Mucosa of stomach (tissue), 1 donor: ENCODE results near the gene DDAH1.

ENCODE experiments used
- H3K27me3 ChIP-seq: one replicate; pipeline ENCODE4 v1.7.0; 2013; ENCODE audit warnings: mild to moderate bottlenecking, low read length; ENCODE audit not compliant: control insufficient read depth, insufficient read depth
- H3K36me3 ChIP-seq: one replicate; pipeline ENCODE4 v1.7.0; 2013; ENCODE audit warnings: low read length; ENCODE audit not compliant: control insufficient read depth, insufficient read depth
- H3K4me1 ChIP-seq: one replicate; pipeline ENCODE4 v1.7.0; 2013; ENCODE audit warnings: mild to moderate bottlenecking, low read length; ENCODE audit not compliant: control insufficient read depth, insufficient read depth
- H3K4me3 ChIP-seq: one replicate; pipeline ENCODE4 v1.7.0; 2013; ENCODE audit warnings: low read length
- H3K9ac ChIP-seq: one replicate; pipeline ENCODE4 v1.7.0; 2013; ENCODE audit warnings: mild to moderate bottlenecking, low read length, moderate library complexity
- H3K9me3 ChIP-seq: one replicate; pipeline ENCODE4 v1.7.0; 2013; ENCODE audit warnings: mild to moderate bottlenecking, low read length, moderate library complexity; ENCODE audit not compliant: control insufficient read depth
- donor health status: Pancreatic carcinoma.

DDAH1 gene

GRCh38 chr1:85427849-85428248, 37.1 kb downstream of the DDAH1 start:
- H3K36me3 ChIP-seq, result no peaks in the 10 kb centered on the region
- H3K9ac ChIP-seq, result no peak overlapping the region
- no peaks in the 10 kb centered on the region for H3K27me3 ChIP-seq
- H3K4me3 ChIP-seq, result no peak overlapping the region
- H3K9me3 ChIP-seq, result no peaks in the 10 kb centered on the region
- peaks cover 5% of the 10 kb centered on the region for H3K4me1 ChIP-seq

- Histone ChIP-seq H3K36me3 (no peaks in the 10 kb centered on the region), H3K4me1 (peaks cover 5% of the 10 kb centered on the region), H3K9me3 (no peaks in the 10 kb centered on the region), H3K9ac (no peak overlapping the region), H3K4me3 (no peak overlapping the region), H3K27me3 (no peaks in the 10 kb centered on the region)
Observed at GRCh38 chr1:85427331-85427730, 37.6 kb downstream of the DDAH1 start.

GRCh38 chr1:85421179-85421578, 43.8 kb downstream of the DDAH1 start:
- no peaks in the 10 kb centered on the region for H3K36me3 ChIP-seq
- H3K4me3 ChIP-seq, result no peak overlapping the region
- no peaks in the 10 kb centered on the region for H3K9me3 ChIP-seq
- H3K27me3 ChIP-seq, result no peaks in the 10 kb centered on the region
- H3K9ac ChIP-seq, result no peak overlapping the region
- peaks cover 5% of the 10 kb centered on the region for H3K4me1 ChIP-seq

DNA sequence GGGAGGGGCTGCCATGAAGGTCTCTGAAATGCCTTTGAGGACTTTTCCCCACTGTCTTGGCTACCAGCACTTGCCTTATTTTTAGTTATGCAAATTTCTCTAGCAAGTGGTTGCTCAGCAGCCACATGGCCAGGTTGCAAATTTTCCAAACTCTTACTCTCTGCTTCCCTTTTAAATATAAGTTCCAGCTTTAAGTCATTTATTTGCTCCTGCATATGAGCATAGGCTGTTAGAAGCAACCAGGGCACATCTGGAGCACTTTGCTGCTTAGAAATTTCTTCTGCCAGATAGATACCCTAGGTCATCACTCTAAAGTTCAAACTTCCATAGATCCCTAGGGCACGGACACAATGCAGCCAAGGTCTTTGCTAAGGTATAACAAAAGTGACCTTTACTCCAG, 44.8 kb downstream of the DDAH1 start:
- no peaks in the 10 kb centered on the region for H3K36me3 ChIP-seq
- no peaks in the 10 kb centered on the region for H3K9me3 ChIP-seq
- H3K9ac ChIP-seq, result no peak overlapping the region
- peaks cover 5% of the 10 kb centered on the region for H3K4me1 ChIP-seq
- H3K4me3 ChIP-seq, result no peak overlapping the region
- H3K27me3 ChIP-seq, result no peaks in the 10 kb centered on the region

GRCh38 chr1:85417876-85418275, 47.1 kb downstream of the DDAH1 start:
- H3K9ac ChIP-seq, result no peak overlapping the region
- no peak overlapping the region for H3K4me3 ChIP-seq
- no peaks in the 10 kb centered on the region for H3K27me3 ChIP-seq
- no peaks in the 10 kb centered on the region for H3K9me3 ChIP-seq
- no peaks in the 10 kb centered on the region for H3K36me3 ChIP-seq
- no peaks in the 10 kb centered on the region for H3K4me1 ChIP-seq

DNA sequence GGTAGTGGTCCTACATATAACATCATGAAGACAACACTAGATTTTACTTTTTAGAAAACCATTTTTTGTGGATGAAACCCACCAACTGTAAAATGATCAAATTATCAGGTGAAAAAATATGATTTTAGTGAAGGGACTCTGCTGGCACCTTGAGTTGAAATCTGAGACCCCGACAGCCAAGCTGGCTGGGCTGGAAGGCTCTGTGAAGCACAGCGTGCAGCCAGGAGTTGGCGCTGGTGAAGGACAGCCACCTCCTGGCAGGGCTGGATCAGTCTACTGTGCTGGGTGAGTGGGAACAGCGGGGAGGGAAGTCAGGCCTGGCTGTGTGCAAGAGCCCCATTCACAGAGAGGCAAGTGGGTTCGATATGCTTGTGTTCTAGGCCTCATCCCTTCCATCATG, 47.9 kb downstream of the DDAH1 start:
- no peak overlapping the region for H3K4me3 ChIP-seq

DNA sequence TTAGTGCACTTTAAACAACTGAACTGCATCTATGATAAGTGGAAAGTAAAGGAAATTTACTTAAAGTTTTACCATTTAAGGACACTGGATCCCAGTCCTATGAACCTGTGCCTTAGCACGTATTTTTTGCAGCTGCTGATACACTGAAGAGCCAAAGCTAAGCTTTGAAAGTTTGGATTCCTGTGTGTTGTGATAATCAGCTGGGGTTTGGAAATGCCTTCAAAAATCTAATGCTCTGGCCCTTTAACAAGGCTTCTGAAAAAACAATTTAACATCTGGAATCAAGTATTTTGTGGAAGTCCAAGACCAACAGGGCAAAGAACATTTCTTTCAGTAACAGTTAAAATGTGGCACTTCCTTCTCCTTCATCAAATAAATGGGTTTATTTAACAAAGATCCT, 51.8 kb downstream of the DDAH1 start:
- H3K36me3 ChIP-seq, result no peaks in the 10 kb centered on the region
- H3K9me3 ChIP-seq, result no peaks in the 10 kb centered on the region
- peaks cover under 1% of the 10 kb centered on the region for H3K4me1 ChIP-seq
- no peaks in the 10 kb centered on the region for H3K27me3 ChIP-seq
- no peak overlapping the region for H3K9ac ChIP-seq
- no peak overlapping the region for H3K4me3 ChIP-seq

More for the DNA sequence above, 47.9 kb downstream of the DDAH1 start:
- Histone ChIP-seq H3K9me3 (no peaks in the 10 kb centered on the region), H3K36me3 (no peaks in the 10 kb centered on the region), H3K4me1 (no peaks in the 10 kb centered on the region), H3K27me3 (no peaks in the 10 kb centered on the region), H3K9ac (no peak overlapping the region)

- H3K4me3 ChIP-seq, result no peak overlapping the region
- H3K36me3 ChIP-seq, result no peaks in the 10 kb centered on the region
- H3K9me3 ChIP-seq, result no peaks in the 10 kb centered on the region
- no peak overlapping the region for H3K9ac ChIP-seq
- no peaks in the 10 kb centered on the region for H3K27me3 ChIP-seq
- H3K4me1 ChIP-seq, result peaks cover 9% of the 10 kb centered on the region
Observed at GRCh38 chr1:85411567-85412305, 53.2 kb downstream of the DDAH1 start.

DNA sequence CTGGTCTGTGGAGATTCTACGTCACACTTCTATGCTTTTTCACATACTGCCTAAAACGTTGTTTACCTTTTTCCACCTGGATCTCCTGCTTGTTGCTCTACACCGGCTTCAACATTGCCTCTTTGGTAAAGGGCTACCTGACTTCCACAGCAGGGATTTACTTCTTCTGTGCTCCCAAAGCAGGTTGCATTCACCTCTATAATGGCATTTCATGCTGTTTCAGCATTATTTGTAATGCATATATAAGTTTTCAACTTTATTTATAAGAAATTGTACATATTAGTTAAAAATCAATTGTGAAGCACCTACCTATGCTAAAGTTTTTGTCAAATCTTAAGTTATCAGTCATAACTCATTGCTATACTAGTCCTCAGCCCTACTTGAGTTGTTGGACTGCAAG, 55.4 kb downstream of the DDAH1 start:
- Histone ChIP-seq H3K9me3 (no peaks in the 10 kb centered on the region), H3K27me3 (no peaks in the 10 kb centered on the region), H3K4me1 (peaks cover 9% of the 10 kb centered on the region), H3K36me3 (no peaks in the 10 kb centered on the region), H3K9ac (no peak overlapping the region), H3K4me3 (no peak overlapping the region)

DNA sequence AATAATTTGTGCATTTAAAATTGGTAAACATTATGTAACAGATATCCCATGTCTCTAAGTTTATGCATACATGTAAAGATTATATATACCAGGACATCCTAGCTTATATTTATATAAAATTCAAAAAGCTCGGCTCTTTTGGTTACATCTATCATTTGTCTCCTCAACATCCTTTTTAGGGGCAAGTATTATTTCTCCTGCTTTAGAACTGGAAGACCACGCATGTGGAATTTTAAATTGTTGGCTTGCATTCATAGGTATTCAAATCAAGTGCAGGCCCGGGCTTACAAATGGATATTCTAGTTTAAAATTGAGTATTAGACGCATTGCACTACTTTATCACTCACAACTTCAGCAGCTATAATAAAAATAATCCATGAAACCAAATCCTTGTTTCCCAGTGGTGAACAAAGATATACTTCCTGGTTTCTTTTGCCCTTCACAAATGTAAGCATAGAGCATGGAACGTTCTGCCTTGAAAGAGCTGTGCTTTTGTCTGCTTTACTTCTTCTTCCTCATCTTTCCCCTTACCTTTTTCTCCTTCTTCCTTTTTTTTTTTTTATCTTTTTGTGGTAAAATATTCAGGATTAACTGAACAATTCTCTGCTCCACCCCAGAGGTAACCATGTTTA, 57.1 kb downstream of the DDAH1 start:
- no peaks in the 10 kb centered on the region for H3K9me3 ChIP-seq
- no peak overlapping the region for H3K9ac ChIP-seq
- peaks cover 9% of the 10 kb centered on the region for H3K4me1 ChIP-seq
- H3K36me3 ChIP-seq, result no peaks in the 10 kb centered on the region
- no peaks in the 10 kb centered on the region for H3K27me3 ChIP-seq
- no peak overlapping the region for H3K4me3 ChIP-seq

DNA sequence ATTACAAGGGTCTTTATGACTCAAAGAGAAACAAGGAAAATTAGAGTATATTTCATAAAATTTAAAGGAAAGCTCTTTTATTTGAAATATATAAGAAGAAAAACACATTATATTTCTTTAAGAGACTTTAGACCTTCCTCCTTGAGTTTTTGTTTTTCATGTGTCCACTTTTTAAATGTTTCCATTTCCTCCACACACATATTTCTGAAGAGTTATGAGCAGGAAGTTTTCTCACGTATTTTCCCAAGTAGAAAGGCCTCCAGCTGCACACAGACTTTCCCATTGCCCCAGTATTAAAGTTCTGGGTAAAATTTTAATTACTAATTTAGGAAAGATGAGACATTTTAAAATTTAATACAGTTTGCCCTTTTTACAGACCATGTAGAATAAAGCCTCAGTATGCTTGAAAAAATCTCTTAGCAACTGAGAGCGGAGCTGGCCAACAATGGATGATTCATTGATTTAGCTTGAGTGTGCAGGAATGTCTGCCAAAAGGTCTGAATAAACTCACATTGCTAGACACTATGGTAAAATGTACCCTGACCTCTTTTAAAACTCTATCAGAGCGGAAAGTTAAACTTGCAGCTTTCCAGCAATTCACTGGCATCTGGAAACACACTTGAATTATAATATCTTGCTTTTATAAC, 57.9 kb downstream of the DDAH1 start:
- Histone ChIP-seq H3K4me3 (no peak overlapping the region), H3K9ac (peak overlapping the region; percentile 35), H3K27me3 (no peaks in the 10 kb centered on the region), H3K36me3 (no peaks in the 10 kb centered on the region), H3K9me3 (no peaks in the 10 kb centered on the region), H3K4me1 (peaks cover 9% of the 10 kb centered on the region)

- Histone ChIP-seq H3K27me3 (no peaks in the 10 kb centered on the region), H3K9ac (no peak overlapping the region), H3K36me3 (no peaks in the 10 kb centered on the region), H3K9me3 (no peaks in the 10 kb centered on the region), H3K4me1 (peaks cover 9% of the 10 kb centered on the region), H3K4me3 (no peak overlapping the region)
Observed at GRCh38 chr1:85406081-85406480, 58.9 kb downstream of the DDAH1 start.
